Aorta (tissue), 5 donors: ENCODE results near the gene CENPC. TPM values are rescaled to one million over a fixed set of nuclear protein-coding genes. Genes with fewer than 3 reads are reported as not detected.
"Not testable (repeated sequence)": the region's sequence is repeated elsewhere in the genome, so short reads cannot be mapped to it uniquely, and the experiment has no call there.

Experiments
- ATAC-seq: fragments of 200-7000 bp; cut with Tn5 transposase; one replicate; pipeline ENCODE4 v1.9.1; 2022; ENCODE audit warnings: moderate library complexity; ENCODE audit not compliant: low FRiP score
- DNase-seq, 2 donors: peaks; one replicate each; pipeline ENCODE4 v3.0.0-alpha.2; 2020
- H3K27ac ChIP-seq, 2 donors: one replicate each; pipeline ENCODE4 v1.5.1; 2013; ENCODE audit warnings: low read length in 2 of 2, mild to moderate bottlenecking in 2 of 2, moderate library complexity in 2 of 2, control low read depth in 1 of 2, inconsistent platforms in 1 of 2, low read depth in 1 of 2
- H3K27me3 ChIP-seq, 2 donors: one replicate each; pipeline ENCODE4 v1.6.1; 2013; ENCODE audit warnings: control low read depth in 1 of 2, low read length in 1 of 2, mild to moderate bottlenecking in 1 of 2, moderate library complexity in 1 of 2; ENCODE audit not compliant: insufficient read depth in 2 of 2, control insufficient read depth in 1 of 2
- H3K36me3 ChIP-seq, 2 donors: one replicate each; pipeline ENCODE4 v1.6.1; 2013; ENCODE audit warnings: control low read depth in 1 of 2, low read length in 1 of 2, mild to moderate bottlenecking in 1 of 2; ENCODE audit not compliant: insufficient read depth in 2 of 2, control insufficient read depth in 1 of 2
- H3K4me1 ChIP-seq, 2 donors: one replicate each; pipeline ENCODE4 v1.6.1; 2013; ENCODE audit warnings: low read length in 2 of 2, control low read depth in 1 of 2, mild to moderate bottlenecking in 1 of 2, moderate library complexity in 1 of 2; ENCODE audit not compliant: insufficient read depth in 2 of 2, control insufficient read depth in 1 of 2
- H3K4me3 ChIP-seq, 2 donors: one replicate each; pipeline ENCODE4 v1.5.1; 2013; ENCODE audit warnings: low read length in 2 of 2, control low read depth in 1 of 2, mild to moderate bottlenecking in 1 of 2
- H3K9me3 ChIP-seq: one replicate; pipeline ENCODE4 v1.6.1; 2013; ENCODE audit warnings: mild to moderate bottlenecking, low read length; ENCODE audit not compliant: control insufficient read depth
- WGBS, 2 donors: extraction: QIAGEN DNeasy Blood & Tissue Kit; methylation state at CpG; one replicate each; pipeline ENCODE4 v1.1.7; 2013; 5-methylcytosine and 5-hydroxymethylcytosine counted together
- intact Hi-C, 2 donors: fragments of 100-400 bp; cut with DNase I; formaldehyde crosslinking; loops; one replicate each; pipeline versions ENCODE4 v1.14.2 to v1.15.0; 2022
- polyA plus RNA-seq, 2 donors: library from polyadenylated mRNA; stranded (reverse); fragments of 200-250 nt; gene quantifications; one replicate each; pipeline ENCODE4 v1.2.3, GENCODE V29; 2013
- total RNA-seq, 2 donors: library from RNA; stranded (reverse); fragmentation: NEBNext Ultra II Directional; extraction: Animal tissue kit (Norgen Biotek cat#: 25700); gene quantifications; one replicate each; pipeline ENCODE4 v1.2.1, GENCODE V29; 2021
- donor health status: healthy with polysubstance abuse.
- donor health status: Bipolar disorder and iron deficiency.
- donor health status: DM: no; HTN: no; CAD: no.
- donor health status: DM: no; HTN: no; CAD: no.
- donor health status: DM: yes; HTN: yes; CAD: no.

The CENPC gene
- total and polyA plus RNA-seq, 4 donors, result 3.0 to 41.6 (median 16.0) TPM

DNA sequence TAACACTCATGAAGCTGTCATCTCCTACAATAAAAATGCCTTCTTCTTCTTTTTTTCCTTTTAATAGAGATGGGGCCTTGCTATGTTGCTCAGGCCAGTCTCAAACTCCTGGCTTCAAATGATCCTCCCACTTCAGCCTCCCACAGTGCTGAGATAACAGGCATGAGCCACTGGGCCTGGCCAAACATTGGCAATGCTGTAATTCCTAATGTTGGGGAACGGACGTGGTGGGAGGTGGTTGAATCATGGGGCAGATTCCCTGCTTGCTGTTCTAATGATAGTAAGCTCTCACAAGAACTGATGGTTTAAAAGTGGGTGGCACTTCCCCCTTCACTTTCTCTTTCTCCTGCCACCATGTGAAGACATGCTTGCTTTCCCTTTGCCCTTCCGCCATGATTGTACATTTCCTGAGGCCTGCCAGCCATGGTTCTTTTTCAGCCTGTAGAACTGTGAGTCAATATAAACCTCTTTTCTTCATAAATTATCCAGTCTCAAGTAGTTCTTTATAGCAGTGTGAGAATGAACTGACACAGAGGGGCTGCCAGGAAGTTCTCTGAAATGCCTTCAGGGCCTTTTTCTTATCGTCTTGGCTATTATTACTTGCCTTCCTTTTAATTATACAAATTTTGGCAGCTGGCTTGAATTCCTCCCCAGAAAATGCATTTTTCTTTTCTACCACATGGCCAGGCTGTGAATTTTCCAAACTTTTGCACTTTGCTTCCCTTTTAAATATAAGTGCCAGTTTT lies 93.0 kb downstream of the CENPC start:
- H3K4me1 ChIP-seq, result no peaks in the 10 kb centered on the region
- peaks cover 0 to 4% of the 10 kb centered on the region in 2 donors for H3K36me3 ChIP-seq
- no peaks in the 10 kb centered on the region for H3K27me3 ChIP-seq
- intact Hi-C loops, result no loop called here
- no peak overlapping the region for H3K4me3 ChIP-seq
- DNase-seq, result no peak
- ATAC-seq, result no peak
- no peak overlapping the region for H3K27ac ChIP-seq
- no peaks in the 10 kb centered on the region for H3K9me3 ChIP-seq
- WGBS, 2 donors, result 63 to 69% methylated on average over 4 of the region's 4 CpGs

DNA sequence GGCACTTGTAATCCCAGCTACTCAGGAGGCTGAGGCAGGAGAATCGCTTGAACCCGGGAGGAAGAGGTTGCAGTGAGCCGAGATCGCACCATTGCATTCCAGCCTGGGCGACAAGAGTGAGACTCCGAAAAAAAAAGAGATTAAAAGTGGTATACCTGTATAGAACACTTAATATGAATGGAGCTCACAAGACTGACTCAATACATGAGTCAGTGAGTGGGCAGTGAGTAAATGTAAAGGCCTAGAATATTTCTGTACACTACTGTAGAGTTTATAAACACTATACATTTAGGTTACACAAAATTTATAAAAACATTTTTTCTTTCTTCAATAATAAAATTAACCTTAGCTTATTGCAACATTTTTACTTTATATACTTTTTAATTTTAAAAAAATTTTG lies 93.8 kb downstream of the CENPC start:
- WGBS, 2 donors, result 90 to 95% methylated on average over 6 of the region's 6 CpGs
- ATAC-seq (no peak), DNase-seq (no peak)
- H3K4me3 ChIP-seq, result no peak overlapping the region
- peaks cover 0 to 4% of the 10 kb centered on the region in 2 donors for H3K36me3 ChIP-seq
- H3K4me1 ChIP-seq, result no peaks in the 10 kb centered on the region
- no peaks in the 10 kb centered on the region for H3K27me3 ChIP-seq
- no peak overlapping the region for H3K27ac ChIP-seq
- intact Hi-C loops, result no loop called here
- no peaks in the 10 kb centered on the region for H3K9me3 ChIP-seq

DNA sequence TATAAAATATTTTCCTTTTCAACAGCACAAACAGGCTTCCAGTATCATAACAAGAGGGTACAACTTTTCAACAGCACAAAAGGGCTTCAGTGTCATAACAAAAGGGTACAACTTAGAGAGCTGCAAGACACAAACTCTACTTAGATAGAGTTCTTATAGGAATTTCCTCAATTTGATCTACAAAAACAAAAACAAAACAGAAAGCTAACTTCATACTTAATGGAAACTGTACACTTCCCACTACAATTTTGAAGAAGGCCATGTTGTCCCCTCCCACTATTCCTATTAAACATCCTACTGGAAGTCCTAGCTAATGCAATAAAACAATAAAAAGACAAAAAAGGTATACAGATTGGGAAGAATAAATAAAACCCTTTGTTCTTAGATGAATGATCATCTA lies 96.7 kb downstream of the CENPC start:
- H3K4me1 ChIP-seq, result no peaks in the 10 kb centered on the region
- no peak overlapping the region for H3K4me3 ChIP-seq
- H3K27me3 ChIP-seq, result no peaks in the 10 kb centered on the region
- intact Hi-C loops, result no loop called here
- no peaks in the 10 kb centered on the region for H3K9me3 ChIP-seq
- ATAC-seq (no peak), DNase-seq (no peak)
- H3K27ac ChIP-seq, result no peak overlapping the region
- H3K36me3 ChIP-seq, result peaks cover 0 to 2% of the 10 kb centered on the region in 2 donors

DNA sequence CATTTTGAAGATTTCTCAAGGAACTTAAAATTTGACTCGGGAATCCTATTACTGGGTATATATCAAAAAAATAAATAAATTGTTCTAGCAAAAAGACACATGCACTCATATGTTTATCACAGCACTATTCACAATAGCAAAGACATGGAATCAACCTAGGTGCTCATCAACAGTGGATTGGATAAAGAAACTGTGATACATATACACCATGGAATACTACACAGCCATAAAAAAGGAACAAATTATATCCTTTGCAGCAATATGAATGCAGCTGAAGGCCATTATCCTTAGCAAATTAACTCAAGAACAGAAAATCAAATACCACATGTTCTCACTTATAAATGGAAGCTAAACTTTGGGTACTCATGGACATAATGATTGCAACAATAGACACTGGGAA lies 97.4 kb downstream of the CENPC start:
- Histone ChIP-seq H3K27me3 (no peaks in the 10 kb centered on the region), H3K27ac (no peak overlapping the region), H3K4me1 (no peaks in the 10 kb centered on the region), H3K36me3 (no peaks in the 10 kb centered on the region), H3K4me3 (no peak overlapping the region), H3K9me3 (no peaks in the 10 kb centered on the region)
- WGBS, 2 donors, result 95 to 100% methylated on average over 1 of the region's 1 CpG
- DNase-seq (no peak), ATAC-seq (no peak)
- intact Hi-C loops, result no loop called here

DNA sequence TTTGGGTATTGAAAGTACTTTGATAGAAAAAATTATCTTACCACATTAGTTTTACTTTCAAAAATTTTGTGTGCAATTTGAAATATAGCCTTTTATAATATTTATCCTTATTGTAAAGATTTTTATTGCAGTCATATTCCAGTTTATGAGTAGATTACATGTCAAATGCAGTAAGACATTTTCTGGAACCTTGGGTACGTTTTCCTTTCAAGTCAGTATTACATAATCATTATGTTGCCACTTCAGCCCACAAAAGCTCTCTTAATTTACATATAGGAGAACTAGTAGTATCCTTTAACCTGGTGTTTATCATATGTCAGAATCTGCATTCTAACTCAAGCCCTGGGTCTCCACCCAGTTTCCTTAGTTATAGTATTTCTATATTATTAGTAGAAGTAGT lies 98.5 kb downstream of the CENPC start:
- intact Hi-C loops, result no loop called here
- 83 to 96% methylated on average over 1 of the region's 1 CpG for WGBS, 2 donors
- Histone ChIP-seq H3K4me3 (no peak overlapping the region), H3K9me3 (no peaks in the 10 kb centered on the region), H3K27me3 (no peaks in the 10 kb centered on the region), H3K27ac (no peak overlapping the region), H3K36me3 (no peaks in the 10 kb centered on the region), H3K4me1 (no peaks in the 10 kb centered on the region)
- no peak for DNase-seq
- no peak for ATAC-seq

DNA sequence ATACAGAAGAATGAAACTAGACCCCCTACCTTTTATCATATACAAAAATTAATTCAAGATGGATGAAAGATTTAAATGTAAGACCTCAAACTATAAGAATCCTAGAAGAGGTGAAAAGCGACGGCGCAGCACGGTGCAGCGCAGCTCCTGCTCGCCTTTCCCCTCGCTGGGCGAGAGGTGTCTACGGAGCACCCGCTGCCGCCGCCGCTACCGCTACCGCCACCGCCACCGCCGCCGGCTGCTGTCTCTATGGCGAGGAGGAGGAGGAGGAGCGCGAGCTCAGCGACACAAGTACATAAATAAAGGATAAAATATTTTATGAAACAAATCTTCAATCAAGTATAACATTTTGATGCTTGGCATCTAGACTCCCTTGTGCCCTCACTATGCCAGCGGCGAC lies 99.4 kb downstream of the CENPC start:
- DNase-seq, H3K36me3 ChIP-seq, ATAC-seq, intact Hi-C loops, H3K9me3 ChIP-seq, H3K4me3 ChIP-seq, H3K4me1 ChIP-seq, H3K27me3 ChIP-seq, H3K27ac ChIP-seq: not testable (repeated sequence)
- 50 to 61% methylated on average over 21 to 25 of the region's 25 CpGs for WGBS, 2 donors

DNA sequence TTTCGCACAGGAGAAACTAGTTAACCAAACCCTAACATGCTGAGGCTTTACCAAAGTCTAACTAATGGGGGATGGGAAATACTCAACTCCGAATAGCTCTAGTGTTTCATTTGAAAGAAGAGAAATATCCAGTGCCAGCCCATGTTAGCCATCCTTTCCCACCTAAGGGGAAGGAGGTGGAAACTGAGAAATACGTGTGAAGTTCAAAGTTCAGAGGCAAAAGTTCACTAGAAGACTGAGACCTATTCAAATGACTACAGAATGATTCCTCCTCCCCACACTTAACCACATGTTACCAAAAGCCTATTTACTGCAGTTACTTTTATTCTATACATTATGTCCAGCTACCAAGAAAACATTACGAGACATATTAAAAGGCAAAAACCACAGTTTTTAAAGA lies 106.3 kb downstream of the CENPC start:
- intact Hi-C loops, result no loop called here
- Histone ChIP-seq H3K9me3 (no peaks in the 10 kb centered on the region), H3K4me1 (peaks cover 1 to 2% of the 10 kb centered on the region in 2 donors), H3K4me3 (no peak overlapping the region), H3K27ac (no peak overlapping the region), H3K36me3 (peaks cover 0 to 3% of the 10 kb centered on the region in 2 donors), H3K27me3 (no peaks in the 10 kb centered on the region)
- no peak for DNase-seq
- ATAC-seq, result no peak
- WGBS, 2 donors, result 89 to 95% methylated on average over 4 of the region's 4 CpGs

DNA sequence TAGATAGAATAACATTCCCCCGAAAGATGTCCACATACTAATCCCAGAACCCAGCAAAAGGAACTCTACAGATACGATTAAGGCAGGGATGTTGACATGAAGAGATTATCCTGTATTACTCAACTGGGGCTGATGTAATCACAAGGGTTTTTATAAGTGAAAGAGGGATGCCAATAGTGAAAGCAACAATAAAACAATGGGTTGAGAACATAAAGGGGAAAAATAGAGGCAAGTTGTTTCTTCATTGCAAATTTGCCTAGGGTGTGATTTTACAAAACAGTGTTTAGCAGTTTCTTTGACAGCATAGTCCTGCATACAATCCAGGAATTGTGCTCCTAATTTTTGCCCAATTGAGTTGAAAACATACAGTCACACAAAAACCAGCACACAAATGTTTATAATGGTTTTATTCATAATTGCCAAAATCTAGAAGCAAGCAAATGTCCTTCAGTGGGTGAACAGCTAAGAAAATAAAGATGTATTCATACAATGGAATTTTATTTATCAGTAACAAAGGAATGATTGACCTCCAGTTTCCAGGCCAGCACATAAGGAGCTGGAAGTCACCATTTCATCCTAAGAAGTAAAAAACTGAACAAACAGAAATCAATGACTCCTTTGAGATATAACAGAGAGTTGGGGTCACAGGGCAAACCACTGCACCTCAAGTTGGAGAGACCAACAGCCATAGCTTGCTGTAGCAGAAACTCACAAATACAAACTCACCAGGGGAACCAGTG lies 107.2 kb downstream of the CENPC start:
- no peak overlapping the region for H3K4me3 ChIP-seq
- ATAC-seq (no peak), DNase-seq (no peak)
- no peaks in the 10 kb centered on the region for H3K27me3 ChIP-seq
- H3K27ac ChIP-seq, result no peak overlapping the region
- H3K9me3 ChIP-seq, result no peaks in the 10 kb centered on the region
- intact Hi-C loops, result no loop called here
- 46 to 50% methylated on average over 2 of the region's 2 CpGs for WGBS, 2 donors
- H3K36me3 ChIP-seq, result peaks cover 0 to 3% of the 10 kb centered on the region in 2 donors
- peaks cover 1 to 2% of the 10 kb centered on the region in 2 donors for H3K4me1 ChIP-seq

DNA sequence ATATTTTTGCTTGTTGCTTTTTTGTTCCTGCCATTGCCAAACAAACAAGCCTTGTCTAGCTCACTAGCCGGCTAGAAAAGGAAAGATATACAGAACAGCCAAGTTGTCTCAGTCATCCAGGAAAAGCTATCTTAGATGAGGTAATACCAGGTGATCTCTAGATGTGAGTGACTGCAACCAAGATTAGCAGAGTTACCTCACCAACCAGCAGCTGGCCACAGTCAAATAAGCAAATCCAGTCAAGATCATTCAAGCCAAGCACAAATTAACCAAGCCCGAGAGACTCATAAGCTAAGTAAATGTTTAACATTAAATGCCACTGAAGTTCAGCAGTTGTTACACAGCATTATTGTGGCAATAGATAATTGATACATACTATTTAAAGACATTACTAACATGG lies 108.6 kb downstream of the CENPC start:
- intact Hi-C loops, result no loop called here
- H3K4me3 ChIP-seq, result no peak overlapping the region
- DNase-seq (no peak), ATAC-seq (no peak)
- WGBS, 2 donors, result 51 to 66% methylated on average over 2 of the region's 2 CpGs
- no peaks in the 10 kb centered on the region for H3K27me3 ChIP-seq
- H3K27ac ChIP-seq, result no peak overlapping the region
- H3K36me3 ChIP-seq, result peaks cover 0 to 3% of the 10 kb centered on the region in 2 donors
- H3K4me1 ChIP-seq, result peaks cover 1 to 2% of the 10 kb centered on the region in 2 donors
- H3K9me3 ChIP-seq, result no peaks in the 10 kb centered on the region
